OCI-LY7 (cell line): Measurements from ENCODE around the gene ZNF324B.

ENCODE experiments used
- EZH2phosphoT487 ChIP-seq: fragments of 200-600 bp; sonication (generic); IDR thresholded peaks from 2 replicates; pipeline ENCODE4 v1.6.1; 2018; ENCODE audit warnings: low read depth, borderline replicate concordance, mild to moderate bottlenecking, mixed run types, antibody characterized with exemption, low read length, moderate library complexity, mixed read lengths
- TF ChIP-seq, protein P1 (sequence below): fragments of 200-600 bp; sonication (generic); conservative IDR thresholded peaks from 2 replicates; pipeline ENCODE4 v1.5.1; 2014; ENCODE audit warnings: mild to moderate bottlenecking, antibody characterized with exemption, low read length, moderate library complexity, mixed read lengths

DNA sequence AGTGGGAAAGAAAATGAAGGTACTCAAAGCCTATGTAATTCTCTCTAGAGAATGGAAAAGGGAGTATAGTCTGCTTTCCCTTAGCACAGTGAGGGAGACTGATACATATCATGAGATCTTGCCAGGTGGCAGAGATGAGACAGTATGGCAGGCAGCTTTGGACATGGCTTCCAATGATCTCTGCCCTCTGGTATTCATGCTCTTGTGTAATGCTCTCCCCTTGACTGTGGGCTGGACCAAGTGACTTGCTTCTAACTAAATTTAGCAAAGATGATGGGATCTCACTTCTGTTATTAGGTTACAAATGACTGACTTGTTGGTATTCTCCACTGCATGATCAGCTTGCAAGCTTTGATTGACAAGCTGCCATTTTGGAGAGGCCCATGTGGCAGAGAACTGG, 21.7 kb upstream of the ZNF324B start:
- TF ChIP-seq, protein P1, sequence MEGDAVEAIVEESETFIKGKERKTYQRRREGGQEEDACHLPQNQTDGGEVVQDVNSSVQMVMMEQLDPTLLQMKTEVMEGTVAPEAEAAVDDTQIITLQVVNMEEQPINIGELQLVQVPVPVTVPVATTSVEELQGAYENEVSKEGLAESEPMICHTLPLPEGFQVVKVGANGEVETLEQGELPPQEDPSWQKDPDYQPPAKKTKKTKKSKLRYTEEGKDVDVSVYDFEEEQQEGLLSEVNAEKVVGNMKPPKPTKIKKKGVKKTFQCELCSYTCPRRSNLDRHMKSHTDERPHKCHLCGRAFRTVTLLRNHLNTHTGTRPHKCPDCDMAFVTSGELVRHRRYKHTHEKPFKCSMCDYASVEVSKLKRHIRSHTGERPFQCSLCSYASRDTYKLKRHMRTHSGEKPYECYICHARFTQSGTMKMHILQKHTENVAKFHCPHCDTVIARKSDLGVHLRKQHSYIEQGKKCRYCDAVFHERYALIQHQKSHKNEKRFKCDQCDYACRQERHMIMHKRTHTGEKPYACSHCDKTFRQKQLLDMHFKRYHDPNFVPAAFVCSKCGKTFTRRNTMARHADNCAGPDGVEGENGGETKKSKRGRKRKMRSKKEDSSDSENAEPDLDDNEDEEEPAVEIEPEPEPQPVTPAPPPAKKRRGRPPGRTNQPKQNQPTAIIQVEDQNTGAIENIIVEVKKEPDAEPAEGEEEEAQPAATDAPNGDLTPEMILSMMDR: no peak
- no peak for TF ChIP-seq EZH2phosphoT487
